GM12892 (cell line): ENCODE measurements around the gene LYPD6B.

Experiments
- DNase-seq: peaks from one replicate; pipeline ENCODE4 v3.0.0; 2011; ENCODE audit not compliant: insufficient read length
- FAIRE-seq: peaks from 2 replicates; lab custom pipeline; 2011; peaks lifted over from hg19 to GRCh38; lab: Jason Lieb, UNC
- POLR2A ChIP-seq: IDR thresholded peaks from 2 replicates; pipeline ENCODE4 v1.6.1; 2011; ENCODE audit warnings: low read depth, low read length, control low read depth
- POLR2AphosphoS5 ChIP-seq: IDR thresholded peaks from 2 replicates; pipeline ENCODE4 v1.6.1; 2011; ENCODE audit warnings: low read depth, low read length, control low read depth
- TAF1 ChIP-seq: IDR thresholded peaks from 2 replicates; pipeline ENCODE4 v1.6.1; 2011; ENCODE audit warnings: low read depth, mild to moderate bottlenecking, control low read depth, low read length, borderline replicate concordance

LYPD6B gene

GRCh38 chr2:149180226-149180875, 141.9 kb downstream of the LYPD6B start:
- FAIRE-seq, result no peak
- DNase-seq, result no peak
- TF ChIP-seq POLR2AphosphoS5 (no peak), POLR2A (no peak), TAF1 (no peak)

GRCh38 chr2:149183187-149183586, 144.7 kb downstream of the LYPD6B start:
- FAIRE-seq (no peak), DNase-seq (no peak)
- TF ChIP-seq POLR2AphosphoS5 (no peak), TAF1 (no peak), POLR2A (no peak)

- DNase-seq, result no peak
- FAIRE-seq, result no peak
- no peak for TF ChIP-seq POLR2A
- no peak for TF ChIP-seq POLR2AphosphoS5
- TF ChIP-seq TAF1, result no peak
Measured at GRCh38 chr2:149184991-149185390, 146.5 kb downstream of the LYPD6B start.

DNA sequence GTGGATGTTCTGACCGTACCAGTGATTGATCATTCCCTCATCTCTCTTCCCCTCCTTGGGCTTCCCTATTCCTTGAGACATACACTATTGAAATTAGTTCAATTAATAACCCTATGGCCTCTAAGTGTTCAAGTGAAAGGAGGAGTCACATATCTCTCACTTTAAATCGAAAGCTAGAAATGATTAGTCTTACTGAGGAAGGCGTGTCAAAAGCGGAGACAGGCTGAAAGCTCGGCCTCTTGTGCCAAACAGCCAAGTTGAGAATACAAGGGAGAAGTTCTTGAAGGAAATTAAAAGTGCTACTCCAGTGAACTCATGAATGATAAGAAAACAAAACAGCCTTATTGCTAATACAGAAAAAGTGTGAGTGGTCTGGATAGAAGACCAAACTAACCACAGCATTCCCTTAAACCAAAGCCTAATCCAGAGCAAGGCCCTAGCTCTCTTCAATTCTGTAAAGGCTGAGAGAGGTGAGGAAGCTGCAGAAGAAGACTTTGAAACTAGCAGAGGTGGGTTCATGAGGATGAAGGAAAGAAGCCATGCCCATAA, 147.5 kb downstream of the LYPD6B start:
- FAIRE-seq, result no peak
- TF ChIP-seq POLR2A, result no peak
- TF ChIP-seq POLR2AphosphoS5, result no peak
- no peak for TF ChIP-seq TAF1
- DNase-seq, result no peak

DNA sequence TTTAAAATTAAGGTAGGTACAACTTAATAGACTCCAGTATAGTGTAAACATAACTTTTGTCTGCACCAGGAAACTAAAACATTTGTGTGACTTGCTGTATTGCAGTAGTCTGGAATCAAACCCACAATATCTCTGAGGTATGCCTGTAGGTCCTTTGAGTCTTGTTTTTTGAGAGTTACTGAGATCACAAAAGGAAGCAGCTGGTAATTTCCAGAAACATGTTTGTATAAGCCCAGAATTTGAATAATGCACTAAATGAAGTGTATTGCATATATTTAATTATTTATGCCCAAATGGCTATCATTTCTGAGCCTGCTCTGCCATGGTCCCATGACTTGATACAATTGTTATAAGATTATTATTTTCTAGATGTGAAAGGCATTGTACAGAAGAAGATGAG, 148.6 kb downstream of the LYPD6B start:
- no peak for DNase-seq
- TF ChIP-seq POLR2A (no peak), TAF1 (no peak), POLR2AphosphoS5 (no peak)
- FAIRE-seq, result no peak

DNA sequence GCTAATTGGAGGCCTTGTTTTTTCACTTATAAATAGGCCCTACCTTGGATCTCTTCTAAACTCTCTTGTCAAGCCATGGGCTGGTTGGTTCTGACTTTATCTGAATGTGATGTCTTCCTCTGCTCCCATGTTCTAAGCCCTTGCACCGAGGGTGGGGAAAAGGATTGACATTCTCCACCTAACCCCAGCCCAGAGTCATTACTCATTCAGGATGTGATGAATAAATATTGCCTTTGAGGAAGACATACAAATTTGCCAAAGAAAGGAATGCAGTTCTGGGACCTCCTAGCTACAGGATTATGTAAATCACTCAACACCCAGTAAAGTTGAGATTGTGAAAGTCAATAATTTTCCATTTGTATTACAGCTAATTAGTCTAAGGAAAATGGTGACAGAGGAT, 149.8 kb downstream of the LYPD6B start:
- TF ChIP-seq POLR2AphosphoS5, result no peak
- no peak for TF ChIP-seq POLR2A
- no peak for TF ChIP-seq TAF1
- no peak for DNase-seq
- FAIRE-seq, result no peak

- DNase-seq (no peak), FAIRE-seq (no peak)
- TF ChIP-seq POLR2A (no peak), POLR2AphosphoS5 (no peak), TAF1 (no peak)
Measured at GRCh38 chr2:149189769-149190168, 151.3 kb downstream of the LYPD6B start.

- FAIRE-seq (no peak), DNase-seq (no peak)
- TF ChIP-seq POLR2A (no peak), TAF1 (no peak), POLR2AphosphoS5 (no peak)
Measured at GRCh38 chr2:149191915-149192314, 153.4 kb downstream of the LYPD6B start.

DNA sequence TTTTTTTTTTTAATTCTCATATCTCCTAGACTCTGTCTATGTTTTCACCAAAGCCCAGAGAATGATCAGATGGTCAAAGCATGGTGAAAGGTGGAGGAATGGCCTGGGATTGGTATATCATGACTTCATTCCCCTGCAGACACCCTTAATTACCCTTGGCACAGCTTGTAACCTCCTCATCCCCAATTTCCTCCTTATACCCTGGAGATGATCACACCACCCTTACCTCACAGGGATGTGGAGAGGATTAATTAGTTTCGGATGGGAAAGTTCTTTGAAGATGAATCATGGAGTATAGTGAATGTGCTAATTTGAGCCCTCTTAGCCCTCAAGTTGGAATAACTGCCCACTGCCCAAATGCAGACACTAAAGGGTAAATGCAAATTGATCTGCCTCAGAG, 153.9 kb downstream of the LYPD6B start:
- no peak for FAIRE-seq
- TF ChIP-seq TAF1 (no peak), POLR2A (no peak), POLR2AphosphoS5 (no peak)
- DNase-seq, result no peak

DNA sequence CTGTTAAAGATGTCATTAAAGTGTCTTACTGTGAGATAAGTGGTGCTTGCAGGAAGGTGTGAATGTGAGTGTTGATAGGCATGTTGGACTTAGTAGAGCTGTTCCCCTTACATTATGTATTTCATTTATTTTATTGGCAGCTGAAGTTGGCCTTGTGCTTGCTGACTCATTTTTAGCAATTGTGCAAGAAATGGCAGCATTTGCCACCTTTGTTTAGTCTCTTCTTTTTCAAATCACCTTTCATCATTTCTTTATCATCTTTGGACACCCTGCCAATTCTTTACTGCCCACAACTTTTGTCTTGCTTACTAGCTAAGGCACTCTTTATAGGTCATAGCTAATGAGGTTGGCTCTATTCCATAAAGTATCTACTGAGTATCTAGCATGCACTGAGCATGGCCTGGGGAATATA, 161.6 kb downstream of the LYPD6B start:
- no peak for FAIRE-seq
- no peak for TF ChIP-seq POLR2A
- TF ChIP-seq POLR2AphosphoS5, result no peak
- no peak for TF ChIP-seq TAF1
- no peak for DNase-seq

- DNase-seq, result no peak
- TF ChIP-seq POLR2A (no peak), TAF1 (no peak), POLR2AphosphoS5 (no peak)
- no peak for FAIRE-seq
Measured at GRCh38 chr2:149204686-149205085, 166.2 kb downstream of the LYPD6B start.

DNA sequence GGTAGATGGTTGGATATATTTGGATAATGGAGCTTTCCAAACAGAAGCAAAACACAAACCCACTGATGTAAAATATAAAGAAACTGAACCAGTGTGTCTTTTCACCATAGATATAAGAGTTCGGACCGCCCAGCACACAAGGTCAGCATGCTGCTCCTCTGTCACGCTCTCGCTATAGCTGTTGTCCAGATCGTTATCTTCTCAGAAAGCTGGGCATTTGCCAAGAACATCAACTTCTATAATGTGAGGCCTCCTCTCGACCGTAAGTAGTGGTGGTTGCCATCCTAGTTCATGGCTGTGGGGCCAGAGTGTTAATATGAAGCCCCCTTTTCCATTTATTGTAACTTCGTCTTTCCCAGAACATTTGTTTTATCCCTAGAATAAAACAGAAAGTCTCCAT, 166.6 kb downstream of the LYPD6B start:
- FAIRE-seq, result no peak
- no peak for DNase-seq
- TF ChIP-seq POLR2AphosphoS5, result no peak
- no peak for TF ChIP-seq POLR2A
- no peak for TF ChIP-seq TAF1
